ENCODE measurements around the gene CASK.
"Not testable (repeated sequence)": the region's sequence is repeated elsewhere in the genome, so short reads cannot be mapped to it uniquely, and the experiment has no call there.

The CASK gene

DNA sequence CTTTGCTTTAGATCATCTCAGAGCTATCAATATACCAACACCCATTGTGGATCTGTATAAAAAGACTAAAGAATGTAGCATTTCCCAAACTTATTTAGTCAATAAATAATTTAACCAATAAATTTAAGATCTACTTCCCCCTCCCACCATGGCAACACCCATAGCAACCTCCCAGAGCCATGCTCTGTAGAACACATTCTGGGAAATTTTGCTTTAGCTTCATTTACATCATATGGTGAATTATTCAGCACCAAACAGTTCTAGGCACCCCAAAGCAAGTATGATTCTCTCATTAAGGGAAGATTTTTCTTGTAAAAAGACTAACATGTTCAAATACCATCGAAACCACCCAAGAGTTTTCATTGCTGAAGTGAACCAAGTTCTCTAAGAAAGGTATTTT is 315.1 kb downstream of the CASK start:
- no peak overlapping the region for H3K4me3 ChIP-seq (ENCODE audit: low read depth, low read length)
- no peak for DNase-seq (ENCODE audit: low read depth)
- TF ChIP-seq CTCF (IDR thresholded peaks at IDR 0.05; ENCODE audit: low read depth, low read length, missing control alignments): no peak

DNA sequence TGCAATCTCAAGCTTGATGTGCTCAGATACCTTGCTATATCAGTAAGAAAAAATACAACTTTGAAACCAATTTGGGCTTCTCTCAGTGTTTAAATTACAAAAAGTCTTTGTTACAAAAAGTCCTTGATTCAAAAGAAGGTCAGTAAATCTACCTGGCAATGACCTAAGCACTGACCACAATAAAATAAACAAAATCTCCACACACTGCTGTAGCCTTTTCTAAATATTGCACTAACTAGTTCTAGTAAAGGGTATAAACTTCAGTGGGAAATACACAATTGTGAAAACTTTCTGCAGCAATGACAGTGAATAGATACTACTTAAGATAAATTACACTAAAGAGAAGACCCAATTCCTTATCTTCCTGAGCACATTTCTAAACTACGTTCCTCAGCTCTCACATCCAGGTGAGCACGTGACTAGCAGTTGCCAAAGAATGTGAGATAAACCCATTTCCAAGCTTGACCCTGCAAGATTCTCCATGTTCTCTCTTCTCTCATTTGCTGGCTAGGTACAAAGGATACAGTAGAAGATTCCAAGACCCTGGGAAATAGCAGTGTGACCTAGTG is 316.0 kb downstream of the CASK start:
- no peak for DNase-seq (ENCODE audit: low read depth)
- no peak overlapping the region for H3K4me3 ChIP-seq (ENCODE audit: low read depth, low read length)
- no peak for TF ChIP-seq CTCF (IDR thresholded peaks at IDR 0.05; ENCODE audit: low read depth, low read length, missing control alignments)

DNA sequence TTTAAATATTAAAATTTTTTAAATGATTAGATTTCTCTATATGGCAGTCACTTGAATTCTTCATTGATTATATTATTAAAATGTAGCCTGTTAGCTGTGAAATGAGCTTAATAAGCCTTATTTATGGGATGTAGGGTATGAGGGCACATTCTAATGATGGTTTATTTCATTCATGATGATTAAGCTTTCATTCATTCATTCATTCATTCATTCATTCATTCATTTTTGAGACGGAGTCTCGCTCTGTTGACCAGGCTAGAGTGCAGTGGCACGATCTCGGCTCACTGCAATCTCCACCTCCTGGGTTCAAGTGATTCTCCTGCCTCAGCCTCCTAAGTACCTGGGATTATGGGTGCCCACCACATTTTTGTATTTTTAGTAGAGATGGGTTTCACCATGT is 317.3 kb downstream of the CASK start:
- H3K4me3 ChIP-seq (ENCODE audit: low read depth, low read length): not testable (repeated sequence)

GRCh38 chrX:41604766-41605543 is 318.4 kb downstream of the CASK start:
- H3K4me3 ChIP-seq (ENCODE audit: low read depth, low read length): no peak overlapping the region
- no peak for DNase-seq (ENCODE audit: low read depth)
- TF ChIP-seq CTCF (IDR thresholded peaks at IDR 0.05; ENCODE audit: low read depth, low read length, missing control alignments): no peak

More for the DNA sequence above, 317.3 kb downstream of the CASK start:
- not testable (repeated sequence) for DNase-seq (ENCODE audit: low read depth)

DNA sequence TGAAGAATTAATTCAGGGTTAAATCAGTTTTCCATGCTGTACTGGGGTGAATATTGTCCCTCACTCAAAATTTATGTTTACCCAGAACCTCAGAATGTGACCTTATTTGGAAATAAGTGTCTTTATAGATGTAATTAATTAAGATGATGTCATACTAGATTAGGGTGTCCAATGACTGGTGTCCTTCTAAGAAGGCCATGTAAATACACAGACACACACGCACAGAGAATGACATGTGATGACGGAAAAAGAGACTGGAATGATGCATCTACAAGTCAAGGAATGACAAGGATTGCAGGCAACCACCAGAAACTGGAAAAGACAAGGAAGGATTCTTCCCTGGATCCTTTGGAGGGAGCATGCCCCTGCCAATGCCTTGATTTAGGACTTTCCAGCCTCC is 319.2 kb downstream of the CASK start:
- no peak overlapping the region for H3K4me3 ChIP-seq (ENCODE audit: low read depth, low read length)
- DNase-seq (ENCODE audit: low read depth): no peak
- no peak for TF ChIP-seq CTCF (IDR thresholded peaks at IDR 0.05; ENCODE audit: low read depth, low read length, missing control alignments)

DNA sequence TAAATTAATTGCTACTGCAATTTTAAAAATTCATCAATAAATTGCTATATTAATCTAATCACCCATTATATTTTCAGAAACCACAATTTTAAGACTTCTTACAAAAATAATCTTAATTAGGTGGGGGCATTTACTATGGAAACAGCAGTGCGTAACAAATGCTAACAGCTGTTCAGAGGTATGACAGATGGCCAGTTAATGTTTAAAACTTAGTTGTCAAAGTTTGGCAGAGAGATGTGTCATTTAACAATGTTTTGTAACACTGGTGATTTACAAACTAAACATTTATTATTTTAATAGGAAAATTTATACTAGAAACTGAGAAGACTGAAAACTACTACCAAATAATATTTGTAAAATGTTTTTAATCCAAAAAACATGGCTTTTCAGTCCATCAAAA is 319.8 kb downstream of the CASK start:
- DNase-seq (ENCODE audit: low read depth): no peak
- TF ChIP-seq CTCF (IDR thresholded peaks at IDR 0.05; ENCODE audit: low read depth, low read length, missing control alignments): no peak

GRCh38 chrX:41602816-41603345 is 320.5 kb downstream of the CASK start:
- no peak overlapping the region for H3K4me3 ChIP-seq (ENCODE audit: low read depth, low read length)
- DNase-seq (ENCODE audit: low read depth): no peak
- no peak for TF ChIP-seq CTCF (IDR thresholded peaks at IDR 0.05; ENCODE audit: low read depth, low read length, missing control alignments)

More for the DNA sequence above, 319.8 kb downstream of the CASK start:
- no peak overlapping the region for H3K4me3 ChIP-seq (ENCODE audit: low read depth, low read length)

Data from GM12864 (cell line).